ENCODE measurements around the gene TNFRSF17. TPM values are rescaled to one million over a fixed set of nuclear protein-coding genes. Genes with fewer than 3 reads are reported as not detected.
"Not testable (repeated sequence)": the region's sequence is repeated elsewhere in the genome, so short reads cannot be mapped to it uniquely, and the experiment has no call there.

TNFRSF17 gene
- total and polyA plus RNA-seq, 9 of the 15 experiments (the other 6 are each of a cell fraction or from before 2014, with no cell fraction given) = not detected

GRCh38 chr16:11950388-11950787 lies 14.6 kb upstream of the TNFRSF17 start (continued):
- TF ChIP-seq ZNF280A (IDR thresholded peaks at IDR 0.05; ENCODE audit: low read depth, partially characterized antibody) = no peak
- no peak for TF ChIP-seq ARID3A (IDR thresholded peaks at IDR 0.05; ENCODE audit: borderline replicate concordance, low read depth, low read length)

- BruUV-seq (replicated peaks); H3K4me2 ChIP-seq (ENCODE audit: insufficient read depth, low read length); H3K4me1 ChIP-seq (replicated peaks in 1 of 2; ENCODE audit: control insufficient read depth in 2 of 2, insufficient read depth in 2 of 2, low read length in 2 of 2); CTCF ChIA-PET (ENCODE audit: low intra/inter-chr PET ratio); H3K9me3 ChIP-seq (replicated peaks; ENCODE audit: control insufficient read depth, insufficient read depth, low read depth, low read length); POLR2A ChIA-PET; H3K79me2 ChIP-seq (ENCODE audit: control insufficient read depth, insufficient read depth, low read length); H3K9me1 ChIP-seq (ENCODE audit: control insufficient read depth, insufficient read depth, low read length); H3K27me3 ChIP-seq (ENCODE audit: control insufficient read depth in 2 of 2, insufficient read depth in 2 of 2, low read length in 2 of 2); intact Hi-C loops (cut with micrococcal nuclease); H3K36me3 ChIP-seq (ENCODE audit: control insufficient read depth, insufficient read depth, low read length); FAIRE-seq; in situ Hi-C loops (cut with MboI); H2AFZ ChIP-seq (ENCODE audit: low read depth, low read length); H3K4me3 ChIP-seq; H3K9ac ChIP-seq (ENCODE audit: insufficient read depth in 1 of 2, low read depth in 2 of 2, low read length in 2 of 2); H4K20me1 ChIP-seq (replicated peaks; ENCODE audit: control insufficient read depth, insufficient read depth, low read length); H3K27ac ChIP-seq (ENCODE audit: extremely low read depth, low read depth, low read length); DNase-seq (ENCODE audit: extremely low read depth in 1 of 4, low spot score in 3 of 4); ATAC-seq: not testable (repeated sequence)
- WGBS (ENCODE audit: insufficient coverage, low coverage, missing lambda C conversion rate) = 58% methylated on average over 7 of the region's 8 CpGs
These were observed 11.4 kb upstream of the TNFRSF17 start for GRCh38 chr16:11953576-11953975.

Data from K562 (cell line).